ENCODE measurements around the gene RYR1. TPM values are rescaled to one million over a fixed set of nuclear protein-coding genes. Genes with fewer than 3 reads are reported as not detected.

RYR1 gene
- total RNA-seq, 1 experiment from 2014 or later, result 4.1 TPM

DNA sequence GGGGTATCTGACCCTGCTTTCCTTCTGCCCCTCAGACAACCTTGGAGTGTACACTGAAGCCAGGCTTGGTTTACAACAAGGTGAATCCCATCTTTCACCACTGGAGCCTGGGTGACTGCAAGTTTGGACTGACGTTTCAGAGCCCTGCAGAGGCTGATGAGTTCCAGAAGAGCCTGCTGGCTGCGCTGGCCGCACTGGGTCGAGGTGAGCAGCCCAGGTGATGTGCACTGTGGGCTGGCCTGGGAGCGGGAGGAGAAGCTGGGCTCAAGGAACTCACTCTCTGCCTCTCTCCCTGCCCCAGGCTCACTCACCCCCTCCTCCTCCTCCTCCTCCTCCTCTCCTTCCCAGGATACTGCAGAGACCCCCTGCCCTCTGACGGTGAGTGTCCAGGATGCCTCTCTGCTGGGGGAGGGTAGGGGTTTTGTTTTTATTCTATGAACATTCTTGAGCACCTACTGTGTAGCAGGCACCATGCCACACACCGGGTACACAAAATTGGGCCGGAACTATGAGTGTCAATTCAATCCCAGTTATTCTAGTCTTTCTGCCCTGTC, 41.5 kb upstream of the RYR1 start:
- no peaks in the 10 kb centered on the region for H3K9me2 ChIP-seq (ENCODE audit: insufficient read depth)
- H4K20me1 ChIP-seq (ENCODE audit: insufficient read depth), result no peaks in the 10 kb centered on the region
- H3K4me3 ChIP-seq (replicated peaks in 1 of 2; ENCODE audit: low read depth in 1 of 2, low read length in 2 of 2), result no peak overlapping the region
- no peak overlapping the region for H3K27ac ChIP-seq (ENCODE audit: low read depth, low read length)
- H3K9me3 ChIP-seq (ENCODE audit: control insufficient read depth in 1 of 2, insufficient read depth in 1 of 2, low read depth in 1 of 2, low read length in 2 of 2), result no peaks in the 10 kb centered on the region
- DNase-seq (ENCODE audit: low read depth, low spot score) (no peak), ATAC-seq (no peak)
- H3K4me2 ChIP-seq (ENCODE audit: low read length), result no peak overlapping the region
- intact Hi-C loops (cut with micrococcal nuclease), result no loop called here
- no TSS peak for BruUV-seq (replicated peaks)
- no peaks in the 10 kb centered on the region for H3K27me3 ChIP-seq (ENCODE audit: insufficient read depth, low read length)
- H2AFZ ChIP-seq (ENCODE audit: low read depth, low read length, poor library complexity, severe bottlenecking), result no peak overlapping the region
- CTCF ChIA-PET, result interaction anchor here (4.0 kb wide), 1 partner anchor 11 kb away, joined by 18 read pairs; the partner anchor contains the start of gene FAM98C
- H3K9ac ChIP-seq (ENCODE audit: low read length), result no peak overlapping the region
- TF ChIP-seq FOSL1 (IDR thresholded peaks at IDR 0.05; ENCODE audit: low read depth) (no peak), SP1 (IDR thresholded peaks at IDR 0.05; ENCODE audit: low read depth) (no peak), CBX3 (IDR thresholded peaks at IDR 0.05; ENCODE audit: low read depth) (no peak), EGR1 (IDR thresholded peaks at IDR 0.05; ENCODE audit: low read depth) (no peak), SIN3A (IDR thresholded peaks at IDR 0.05; ENCODE audit: low read depth) (no peak), TCF7L2 (IDR thresholded peaks at IDR 0.05; ENCODE audit: borderline replicate concordance, extremely low read depth, insufficient read depth, insufficient read length) (no peak), CEBPB (IDR thresholded peaks at IDR 0.05; ENCODE audit: low read depth) (no peak), ZFX (IDR thresholded peaks at IDR 0.05) (no peak), RAD21 (IDR thresholded peaks at IDR 0.05; ENCODE audit: low read depth) (no peak), POLR2A (IDR thresholded peaks at IDR 0.05; ENCODE audit: borderline replicate concordance, extremely low read depth, insufficient read depth, insufficient read length) (no peak)
- TF ChIP-seq, protein P1, sequence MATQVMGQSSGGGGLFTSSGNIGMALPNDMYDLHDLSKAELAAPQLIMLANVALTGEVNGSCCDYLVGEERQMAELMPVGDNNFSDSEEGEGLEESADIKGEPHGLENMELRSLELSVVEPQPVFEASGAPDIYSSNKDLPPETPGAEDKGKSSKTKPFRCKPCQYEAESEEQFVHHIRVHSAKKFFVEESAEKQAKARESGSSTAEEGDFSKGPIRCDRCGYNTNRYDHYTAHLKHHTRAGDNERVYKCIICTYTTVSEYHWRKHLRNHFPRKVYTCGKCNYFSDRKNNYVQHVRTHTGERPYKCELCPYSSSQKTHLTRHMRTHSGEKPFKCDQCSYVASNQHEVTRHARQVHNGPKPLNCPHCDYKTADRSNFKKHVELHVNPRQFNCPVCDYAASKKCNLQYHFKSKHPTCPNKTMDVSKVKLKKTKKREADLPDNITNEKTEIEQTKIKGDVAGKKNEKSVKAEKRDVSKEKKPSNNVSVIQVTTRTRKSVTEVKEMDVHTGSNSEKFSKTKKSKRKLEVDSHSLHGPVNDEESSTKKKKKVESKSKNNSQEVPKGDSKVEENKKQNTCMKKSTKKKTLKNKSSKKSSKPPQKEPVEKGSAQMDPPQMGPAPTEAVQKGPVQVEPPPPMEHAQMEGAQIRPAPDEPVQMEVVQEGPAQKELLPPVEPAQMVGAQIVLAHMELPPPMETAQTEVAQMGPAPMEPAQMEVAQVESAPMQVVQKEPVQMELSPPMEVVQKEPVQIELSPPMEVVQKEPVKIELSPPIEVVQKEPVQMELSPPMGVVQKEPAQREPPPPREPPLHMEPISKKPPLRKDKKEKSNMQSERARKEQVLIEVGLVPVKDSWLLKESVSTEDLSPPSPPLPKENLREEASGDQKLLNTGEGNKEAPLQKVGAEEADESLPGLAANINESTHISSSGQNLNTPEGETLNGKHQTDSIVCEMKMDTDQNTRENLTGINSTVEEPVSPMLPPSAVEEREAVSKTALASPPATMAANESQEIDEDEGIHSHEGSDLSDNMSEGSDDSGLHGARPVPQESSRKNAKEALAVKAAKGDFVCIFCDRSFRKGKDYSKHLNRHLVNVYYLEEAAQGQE (IDR thresholded peaks at IDR 0.05; ENCODE audit: low read depth), result no peak
- TF ChIP-seq, protein P2, sequence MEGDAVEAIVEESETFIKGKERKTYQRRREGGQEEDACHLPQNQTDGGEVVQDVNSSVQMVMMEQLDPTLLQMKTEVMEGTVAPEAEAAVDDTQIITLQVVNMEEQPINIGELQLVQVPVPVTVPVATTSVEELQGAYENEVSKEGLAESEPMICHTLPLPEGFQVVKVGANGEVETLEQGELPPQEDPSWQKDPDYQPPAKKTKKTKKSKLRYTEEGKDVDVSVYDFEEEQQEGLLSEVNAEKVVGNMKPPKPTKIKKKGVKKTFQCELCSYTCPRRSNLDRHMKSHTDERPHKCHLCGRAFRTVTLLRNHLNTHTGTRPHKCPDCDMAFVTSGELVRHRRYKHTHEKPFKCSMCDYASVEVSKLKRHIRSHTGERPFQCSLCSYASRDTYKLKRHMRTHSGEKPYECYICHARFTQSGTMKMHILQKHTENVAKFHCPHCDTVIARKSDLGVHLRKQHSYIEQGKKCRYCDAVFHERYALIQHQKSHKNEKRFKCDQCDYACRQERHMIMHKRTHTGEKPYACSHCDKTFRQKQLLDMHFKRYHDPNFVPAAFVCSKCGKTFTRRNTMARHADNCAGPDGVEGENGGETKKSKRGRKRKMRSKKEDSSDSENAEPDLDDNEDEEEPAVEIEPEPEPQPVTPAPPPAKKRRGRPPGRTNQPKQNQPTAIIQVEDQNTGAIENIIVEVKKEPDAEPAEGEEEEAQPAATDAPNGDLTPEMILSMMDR (IDR thresholded peaks at IDR 0.05 in 2 of 3, conservative IDR thresholded peaks at IDR 0.05 in 1 of 3; ENCODE audit: borderline replicate concordance in 1 of 3, insufficient read depth in 1 of 3, low read depth in 2 of 3, low read length in 2 of 3), result no peak
- TF ChIP-seq, protein P3, sequence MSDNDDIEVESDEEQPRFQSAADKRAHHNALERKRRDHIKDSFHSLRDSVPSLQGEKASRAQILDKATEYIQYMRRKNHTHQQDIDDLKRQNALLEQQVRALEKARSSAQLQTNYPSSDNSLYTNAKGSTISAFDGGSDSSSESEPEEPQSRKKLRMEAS (IDR thresholded peaks at IDR 0.05), result no peak
- TF ChIP-seq, protein P4, sequence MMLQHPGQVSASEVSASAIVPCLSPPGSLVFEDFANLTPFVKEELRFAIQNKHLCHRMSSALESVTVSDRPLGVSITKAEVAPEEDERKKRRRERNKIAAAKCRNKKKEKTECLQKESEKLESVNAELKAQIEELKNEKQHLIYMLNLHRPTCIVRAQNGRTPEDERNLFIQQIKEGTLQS (IDR thresholded peaks at IDR 0.05), result no peak
- H3K79me2 ChIP-seq (ENCODE audit: insufficient read depth, low read length), result no peaks in the 10 kb centered on the region
- no peaks in the 10 kb centered on the region; a peak in 1 of 4 replicates for H3K36me3 ChIP-seq (ENCODE audit: control insufficient read depth in 1 of 2, insufficient read depth in 2 of 2, low read length in 2 of 2)
- POLR2A ChIA-PET, result no interaction called here
- RAD21 ChIA-PET (ENCODE audit: low non-redundant PET in 1 of 2, low total read pairs in 2 of 2, uncharacterized antibody in 2 of 2, unreplicated experiment in 2 of 2), result no interaction called here
- peaks cover 11 to 48% of the 10 kb centered on the region in 2 experiments for H3K4me1 ChIP-seq (ENCODE audit: control insufficient read depth in 1 of 2, insufficient read depth in 2 of 2, low read length in 2 of 2)

Measured in HCT116 (cell line).